Measurements from ENCODE around the gene KIF21B.

DNA sequence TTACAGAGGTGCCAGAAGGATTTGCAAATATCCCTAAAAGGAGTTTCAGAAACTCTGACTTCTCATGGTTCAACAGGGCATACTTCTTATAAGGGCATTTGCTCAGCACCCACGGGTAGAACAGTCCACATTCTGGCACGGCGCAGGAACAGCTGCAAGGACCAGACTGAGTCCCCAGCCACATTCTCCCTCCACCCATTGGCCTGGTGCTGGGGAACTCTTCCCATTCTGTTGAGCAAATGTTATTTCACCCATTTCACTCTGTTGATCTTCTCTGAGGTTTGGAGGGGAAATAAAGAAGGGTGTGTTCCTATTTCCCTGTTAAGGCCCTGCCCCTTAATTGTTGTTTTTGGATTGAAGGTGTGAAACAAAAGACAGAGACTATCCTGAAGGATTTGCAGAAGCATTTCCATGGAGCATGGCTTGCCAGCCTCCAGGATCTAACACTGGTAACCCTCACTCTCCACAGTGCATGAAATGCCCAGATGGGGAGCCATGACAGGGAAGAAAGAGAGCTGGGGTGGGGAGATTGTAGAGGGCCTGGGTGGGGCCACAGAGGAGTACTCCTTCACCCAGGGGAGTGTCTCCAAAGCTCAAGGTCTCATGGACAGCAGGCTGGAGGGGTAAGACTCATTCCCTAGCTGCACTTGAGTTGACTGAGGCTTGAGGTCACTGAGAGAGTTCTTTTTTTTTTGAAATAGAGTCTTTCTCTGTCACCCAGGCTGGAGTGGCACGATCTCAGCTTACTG, 93.8 kb downstream of the KIF21B start:
- TF ChIP-seq, protein P1, sequence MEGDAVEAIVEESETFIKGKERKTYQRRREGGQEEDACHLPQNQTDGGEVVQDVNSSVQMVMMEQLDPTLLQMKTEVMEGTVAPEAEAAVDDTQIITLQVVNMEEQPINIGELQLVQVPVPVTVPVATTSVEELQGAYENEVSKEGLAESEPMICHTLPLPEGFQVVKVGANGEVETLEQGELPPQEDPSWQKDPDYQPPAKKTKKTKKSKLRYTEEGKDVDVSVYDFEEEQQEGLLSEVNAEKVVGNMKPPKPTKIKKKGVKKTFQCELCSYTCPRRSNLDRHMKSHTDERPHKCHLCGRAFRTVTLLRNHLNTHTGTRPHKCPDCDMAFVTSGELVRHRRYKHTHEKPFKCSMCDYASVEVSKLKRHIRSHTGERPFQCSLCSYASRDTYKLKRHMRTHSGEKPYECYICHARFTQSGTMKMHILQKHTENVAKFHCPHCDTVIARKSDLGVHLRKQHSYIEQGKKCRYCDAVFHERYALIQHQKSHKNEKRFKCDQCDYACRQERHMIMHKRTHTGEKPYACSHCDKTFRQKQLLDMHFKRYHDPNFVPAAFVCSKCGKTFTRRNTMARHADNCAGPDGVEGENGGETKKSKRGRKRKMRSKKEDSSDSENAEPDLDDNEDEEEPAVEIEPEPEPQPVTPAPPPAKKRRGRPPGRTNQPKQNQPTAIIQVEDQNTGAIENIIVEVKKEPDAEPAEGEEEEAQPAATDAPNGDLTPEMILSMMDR (IDR thresholded peaks at IDR 0.05; ENCODE audit: control extremely low read depth in 1 of 3, insufficient read depth in 1 of 3, low read depth in 1 of 3, low read length in 3 of 3), result no peak
- TF ChIP-seq BCL11A (IDR thresholded peaks at IDR 0.05; ENCODE audit: low read depth in 2 of 2, low read length in 2 of 2) (no peak), NRF1 (IDR thresholded peaks at IDR 0.05; ENCODE audit: low read depth, low read length) (no peak), TCF12 (IDR thresholded peaks at IDR 0.05; ENCODE audit: low read depth, low read length) (no peak), POLR2A (IDR thresholded peaks at IDR 0.05; ENCODE audit: control extremely low read depth in 1 of 2, low read depth in 2 of 2, low read length in 2 of 2) (no peak), EGR1 (IDR thresholded peaks at IDR 0.05; ENCODE audit: borderline replicate concordance, low read depth, low read length) (no peak), CHD2 (IDR thresholded peaks at IDR 0.05; ENCODE audit: low read length) (no peak), POLR2AphosphoS5 (IDR thresholded peaks at IDR 0.05; ENCODE audit: low read depth, low read length) (no peak), TAF1 (IDR thresholded peaks at IDR 0.05; ENCODE audit: low read depth, low read length) (no peak), JUN (IDR thresholded peaks at IDR 0.05; ENCODE audit: low read depth, low read length) (no peak)
- TF ChIP-seq, protein P2, sequence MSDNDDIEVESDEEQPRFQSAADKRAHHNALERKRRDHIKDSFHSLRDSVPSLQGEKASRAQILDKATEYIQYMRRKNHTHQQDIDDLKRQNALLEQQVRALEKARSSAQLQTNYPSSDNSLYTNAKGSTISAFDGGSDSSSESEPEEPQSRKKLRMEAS (IDR thresholded peaks at IDR 0.05), result no peak
- TF ChIP-seq, protein P3, sequence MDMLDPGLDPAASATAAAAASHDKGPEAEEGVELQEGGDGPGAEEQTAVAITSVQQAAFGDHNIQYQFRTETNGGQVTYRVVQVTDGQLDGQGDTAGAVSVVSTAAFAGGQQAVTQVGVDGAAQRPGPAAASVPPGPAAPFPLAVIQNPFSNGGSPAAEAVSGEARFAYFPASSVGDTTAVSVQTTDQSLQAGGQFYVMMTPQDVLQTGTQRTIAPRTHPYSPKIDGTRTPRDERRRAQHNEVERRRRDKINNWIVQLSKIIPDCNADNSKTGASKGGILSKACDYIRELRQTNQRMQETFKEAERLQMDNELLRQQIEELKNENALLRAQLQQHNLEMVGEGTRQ (IDR thresholded peaks at IDR 0.05; ENCODE audit: low read length), result no peak
